Measurements from ENCODE around the gene STK38L.

DNA sequence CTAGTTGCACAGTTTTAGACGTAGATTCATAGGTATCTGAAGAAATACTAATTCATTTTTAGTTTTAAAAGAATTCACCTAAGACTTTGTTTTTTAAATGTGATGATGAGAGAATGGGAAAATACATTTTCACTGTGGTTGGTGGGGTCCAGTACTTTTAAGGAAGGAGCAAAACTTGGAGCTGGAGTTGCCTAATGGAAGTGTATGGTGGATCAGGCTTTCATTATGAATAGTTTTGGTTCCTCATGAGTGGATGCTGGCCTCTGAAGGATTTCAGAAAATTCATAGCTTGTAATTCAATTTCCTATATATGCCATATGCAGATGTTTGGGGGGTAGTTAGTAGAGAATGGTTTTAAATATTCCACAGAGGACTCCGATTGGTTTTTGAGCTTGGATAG is 27.1 kb downstream of the STK38L start:
- TF ChIP-seq, protein P1, sequence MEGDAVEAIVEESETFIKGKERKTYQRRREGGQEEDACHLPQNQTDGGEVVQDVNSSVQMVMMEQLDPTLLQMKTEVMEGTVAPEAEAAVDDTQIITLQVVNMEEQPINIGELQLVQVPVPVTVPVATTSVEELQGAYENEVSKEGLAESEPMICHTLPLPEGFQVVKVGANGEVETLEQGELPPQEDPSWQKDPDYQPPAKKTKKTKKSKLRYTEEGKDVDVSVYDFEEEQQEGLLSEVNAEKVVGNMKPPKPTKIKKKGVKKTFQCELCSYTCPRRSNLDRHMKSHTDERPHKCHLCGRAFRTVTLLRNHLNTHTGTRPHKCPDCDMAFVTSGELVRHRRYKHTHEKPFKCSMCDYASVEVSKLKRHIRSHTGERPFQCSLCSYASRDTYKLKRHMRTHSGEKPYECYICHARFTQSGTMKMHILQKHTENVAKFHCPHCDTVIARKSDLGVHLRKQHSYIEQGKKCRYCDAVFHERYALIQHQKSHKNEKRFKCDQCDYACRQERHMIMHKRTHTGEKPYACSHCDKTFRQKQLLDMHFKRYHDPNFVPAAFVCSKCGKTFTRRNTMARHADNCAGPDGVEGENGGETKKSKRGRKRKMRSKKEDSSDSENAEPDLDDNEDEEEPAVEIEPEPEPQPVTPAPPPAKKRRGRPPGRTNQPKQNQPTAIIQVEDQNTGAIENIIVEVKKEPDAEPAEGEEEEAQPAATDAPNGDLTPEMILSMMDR (tag by site-specific recombination; IDR thresholded peaks at IDR 0.05) = no peak
- no peak for TF ChIP-seq ZBTB21 (tag by site-specific recombination; IDR thresholded peaks at IDR 0.05)
